Cardiac muscle cell (in vitro differentiated cells and primary cell): Measurements from ENCODE around the gene RAPGEF1. TPM values are rescaled to one million over a fixed set of nuclear protein-coding genes. Genes with fewer than 3 reads are reported as not detected.

ENCODE experiments used
- DNase-seq, 2 donors: peaks; one replicate each; pipeline versions ENCODE4 v3.0.0 to v3.0.0-alpha.2; 2010 to 2017; ENCODE audit warnings: low read depth in 1 of 2, low spot score in 1 of 2
- H3K27ac ChIP-seq: fragments of 200-600 bp; sonication (generic); 2 replicates; pipeline ENCODE4 v1.5.1; 2016
- H3K27me3 ChIP-seq: fragments of 200-600 bp; sonication (generic); 2 replicates; pipeline ENCODE4 v1.6.0; 2016; ENCODE audit warnings: control low read depth
- H3K36me3 ChIP-seq: fragments of 200-600 bp; sonication (generic); 2 replicates; pipeline ENCODE4 v1.5.1; 2016; ENCODE audit warnings: control low read depth
- H3K4me1 ChIP-seq: fragments of 200-600 bp; sonication (generic); 2 replicates; pipeline ENCODE4 v1.8.1; 2017; ENCODE audit warnings: low read depth, mild to moderate bottlenecking, mixed run types
- H3K4me3 ChIP-seq: fragments of 200-600 bp; sonication (generic); 2 replicates; pipeline ENCODE4 v1.5.1; 2016; ENCODE audit warnings: mild to moderate bottlenecking
- H3K9me3 ChIP-seq: fragments of 200-600 bp; sonication (generic); 2 replicates; pipeline ENCODE4 v1.5.1; 2017; ENCODE audit warnings: low read depth, mild to moderate bottlenecking, control low read depth
- polyA plus RNA-seq: library from polyadenylated mRNA; unstranded; fragments of >200 nt; fragmentation: Nextera tagmentation; extraction: Ambion mirVana; gene quantifications from 2 replicates; pipeline ENCODE4 v1.2.1, GENCODE V29; 2016
- total RNA-seq: library from RNA; depleted of rRNA; stranded (reverse); fragments of >200 nt; gene quantifications from 2 replicates; pipeline ENCODE4 v1.2.3, GENCODE V29; 2016
- TF ChIP-seq, protein P1 (sequence below): IDR thresholded peaks from 2 replicates; pipeline ENCODE4 v1.5.1; 2012; ENCODE audit warnings: low read depth, mild to moderate bottlenecking, low read length

Gene RAPGEF1
- total and polyA plus RNA-seq, 2 experiments from 2014 or later = 42.1 to 51.1 TPM

- no peak overlapping the region for H3K27ac ChIP-seq
- peaks cover 32% of the 10 kb centered on the region for H3K4me1 ChIP-seq
- no peaks in the 10 kb centered on the region for H3K27me3 ChIP-seq
- H3K9me3 ChIP-seq = no peaks in the 10 kb centered on the region
- TF ChIP-seq, protein P1, sequence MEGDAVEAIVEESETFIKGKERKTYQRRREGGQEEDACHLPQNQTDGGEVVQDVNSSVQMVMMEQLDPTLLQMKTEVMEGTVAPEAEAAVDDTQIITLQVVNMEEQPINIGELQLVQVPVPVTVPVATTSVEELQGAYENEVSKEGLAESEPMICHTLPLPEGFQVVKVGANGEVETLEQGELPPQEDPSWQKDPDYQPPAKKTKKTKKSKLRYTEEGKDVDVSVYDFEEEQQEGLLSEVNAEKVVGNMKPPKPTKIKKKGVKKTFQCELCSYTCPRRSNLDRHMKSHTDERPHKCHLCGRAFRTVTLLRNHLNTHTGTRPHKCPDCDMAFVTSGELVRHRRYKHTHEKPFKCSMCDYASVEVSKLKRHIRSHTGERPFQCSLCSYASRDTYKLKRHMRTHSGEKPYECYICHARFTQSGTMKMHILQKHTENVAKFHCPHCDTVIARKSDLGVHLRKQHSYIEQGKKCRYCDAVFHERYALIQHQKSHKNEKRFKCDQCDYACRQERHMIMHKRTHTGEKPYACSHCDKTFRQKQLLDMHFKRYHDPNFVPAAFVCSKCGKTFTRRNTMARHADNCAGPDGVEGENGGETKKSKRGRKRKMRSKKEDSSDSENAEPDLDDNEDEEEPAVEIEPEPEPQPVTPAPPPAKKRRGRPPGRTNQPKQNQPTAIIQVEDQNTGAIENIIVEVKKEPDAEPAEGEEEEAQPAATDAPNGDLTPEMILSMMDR = no peak
- no peak overlapping the region for H3K4me3 ChIP-seq
- no peaks in the 10 kb centered on the region for H3K36me3 ChIP-seq
- no peak for DNase-seq
Measured at GRCh38 chr9:131670247-131671132, 69.4 kb downstream of the RAPGEF1 start.

GRCh38 chr9:131669269-131670157 lies 70.4 kb downstream of the RAPGEF1 start:
- TF ChIP-seq, protein P1 = no peak
- no peak for DNase-seq
- peaks cover 32% of the 10 kb centered on the region for H3K4me1 ChIP-seq
- no peaks in the 10 kb centered on the region for H3K36me3 ChIP-seq
- no peak overlapping the region for H3K4me3 ChIP-seq
- H3K27ac ChIP-seq = peak overlapping the region; percentile 28
- H3K9me3 ChIP-seq = no peaks in the 10 kb centered on the region
- H3K27me3 ChIP-seq = no peaks in the 10 kb centered on the region

GRCh38 chr9:131668439-131669268 lies 71.2 kb downstream of the RAPGEF1 start:
- TF ChIP-seq, protein P1 = no peak
- DNase-seq = peak in 1 of 2 donors; percentile 35
- Histone ChIP-seq H3K4me1 (peaks cover 32% of the 10 kb centered on the region), H3K9me3 (no peaks in the 10 kb centered on the region), H3K27ac (peak overlapping the region; percentile 28), H3K27me3 (no peaks in the 10 kb centered on the region), H3K4me3 (no peak overlapping the region), H3K36me3 (no peaks in the 10 kb centered on the region)

DNA sequence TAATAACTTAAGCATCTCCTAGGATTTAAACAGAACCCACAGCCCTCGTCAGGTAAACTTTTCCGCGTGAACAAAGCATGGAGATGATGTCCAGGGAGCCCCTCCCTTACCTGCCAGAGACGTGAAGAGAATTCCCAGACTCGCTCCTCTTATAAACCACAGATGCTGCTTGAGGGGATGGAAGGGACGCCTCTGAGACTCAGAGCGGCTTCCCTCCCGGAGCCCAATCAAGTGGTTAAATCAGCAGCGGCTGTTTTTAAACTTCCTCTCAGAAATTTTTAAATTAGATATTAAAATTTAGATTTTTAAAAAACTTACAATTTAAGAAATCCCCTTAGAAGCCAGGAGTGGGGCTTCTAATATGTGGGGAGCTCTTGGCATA lies 71.8 kb downstream of the RAPGEF1 start:
- Histone ChIP-seq H3K27me3 (no peaks in the 10 kb centered on the region), H3K4me3 (no peak overlapping the region), H3K9me3 (no peaks in the 10 kb centered on the region), H3K27ac (no peak overlapping the region), H3K4me1 (peaks cover 32% of the 10 kb centered on the region), H3K36me3 (no peaks in the 10 kb centered on the region)
- TF ChIP-seq, protein P1 = no peak
- DNase-seq = no peak

GRCh38 chr9:131667576-131667975 lies 72.3 kb downstream of the RAPGEF1 start:
- Histone ChIP-seq H3K9me3 (no peaks in the 10 kb centered on the region), H3K36me3 (no peaks in the 10 kb centered on the region), H3K4me3 (no peak overlapping the region), H3K27me3 (no peaks in the 10 kb centered on the region), H3K27ac (no peak overlapping the region), H3K4me1 (peaks cover 32% of the 10 kb centered on the region)
- TF ChIP-seq, protein P1 = no peak
- DNase-seq = no peak
